ENCODE data around the gene TRIM62.
"Not testable (repeated sequence)": the region's sequence is repeated elsewhere in the genome, so short reads cannot be mapped to it uniquely, and the experiment has no call there.

Gene TRIM62

DNA sequence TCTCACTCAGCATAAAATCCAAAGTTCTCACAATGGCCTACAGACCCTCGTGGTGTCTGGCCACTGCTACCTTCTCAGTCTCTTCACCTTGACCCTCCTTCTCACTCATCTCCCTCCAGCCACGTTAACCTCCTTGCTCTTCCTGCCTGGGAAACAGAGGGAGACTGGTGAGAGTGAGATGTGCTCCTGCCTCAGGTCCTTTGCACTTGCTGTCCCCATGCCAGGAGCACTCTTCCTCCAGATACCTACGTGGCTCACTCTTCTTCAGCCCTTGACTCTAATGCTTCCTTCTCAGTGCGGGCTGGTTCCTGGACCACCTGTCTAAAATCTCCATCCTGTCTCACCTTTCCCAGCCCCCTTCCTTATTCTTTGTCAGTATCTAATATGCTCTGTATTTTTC lies 24.7 kb downstream of the TRIM62 start:
- no peak for DNase-seq

DNA sequence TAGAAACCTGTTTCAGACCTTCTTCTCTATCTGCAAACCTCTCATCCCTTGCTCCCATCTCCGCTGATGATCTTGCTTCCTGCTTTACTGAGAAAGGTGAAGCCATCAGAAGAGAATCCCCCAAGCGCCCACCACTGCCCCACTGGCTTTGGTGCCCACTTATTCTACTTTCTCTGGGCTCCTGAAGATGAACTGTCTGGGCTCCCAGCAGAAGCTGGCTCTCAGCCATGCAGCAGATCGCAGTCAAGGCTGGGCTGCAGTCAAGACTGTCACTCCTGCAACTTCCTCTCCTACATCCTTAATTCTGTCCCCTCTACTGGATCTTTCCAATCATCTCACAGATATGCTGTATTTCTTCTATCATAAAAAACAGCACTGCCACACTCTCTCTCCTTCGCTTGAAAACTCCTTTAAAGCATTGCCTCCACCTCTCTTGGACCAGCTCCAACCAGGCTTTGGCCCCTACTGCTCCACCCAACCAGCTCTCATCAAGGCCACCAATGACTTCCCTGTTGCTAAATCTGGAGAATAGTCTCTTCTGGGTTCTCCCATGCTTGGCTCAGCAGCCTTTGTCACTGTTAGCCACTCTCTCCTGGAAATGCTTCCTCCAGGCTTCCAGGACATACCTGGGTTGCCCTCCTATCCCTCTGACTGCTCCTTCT lies 25.8 kb downstream of the TRIM62 start:
- DNase-seq: peak; percentile 10

DNA sequence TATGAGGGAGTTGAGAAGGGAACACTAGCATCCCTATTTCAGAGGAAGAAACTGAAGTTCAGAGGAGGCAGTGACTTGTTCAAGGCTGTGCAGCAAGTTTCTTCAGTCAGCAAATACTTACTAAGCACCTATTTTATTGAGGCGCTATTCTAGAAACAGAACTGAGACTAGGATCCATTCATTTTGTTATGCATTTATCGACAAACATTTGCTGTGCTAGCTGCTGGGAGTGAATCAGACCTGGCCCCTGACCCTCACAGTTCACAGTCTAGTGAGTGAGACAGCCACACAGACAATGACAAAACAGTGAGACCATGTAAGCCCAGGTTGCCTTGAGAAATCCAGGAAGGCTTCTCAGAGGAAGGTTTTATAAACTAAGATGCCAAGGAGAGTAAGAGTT lies 28.2 kb downstream of the TRIM62 start:
- no peak for DNase-seq

DNA sequence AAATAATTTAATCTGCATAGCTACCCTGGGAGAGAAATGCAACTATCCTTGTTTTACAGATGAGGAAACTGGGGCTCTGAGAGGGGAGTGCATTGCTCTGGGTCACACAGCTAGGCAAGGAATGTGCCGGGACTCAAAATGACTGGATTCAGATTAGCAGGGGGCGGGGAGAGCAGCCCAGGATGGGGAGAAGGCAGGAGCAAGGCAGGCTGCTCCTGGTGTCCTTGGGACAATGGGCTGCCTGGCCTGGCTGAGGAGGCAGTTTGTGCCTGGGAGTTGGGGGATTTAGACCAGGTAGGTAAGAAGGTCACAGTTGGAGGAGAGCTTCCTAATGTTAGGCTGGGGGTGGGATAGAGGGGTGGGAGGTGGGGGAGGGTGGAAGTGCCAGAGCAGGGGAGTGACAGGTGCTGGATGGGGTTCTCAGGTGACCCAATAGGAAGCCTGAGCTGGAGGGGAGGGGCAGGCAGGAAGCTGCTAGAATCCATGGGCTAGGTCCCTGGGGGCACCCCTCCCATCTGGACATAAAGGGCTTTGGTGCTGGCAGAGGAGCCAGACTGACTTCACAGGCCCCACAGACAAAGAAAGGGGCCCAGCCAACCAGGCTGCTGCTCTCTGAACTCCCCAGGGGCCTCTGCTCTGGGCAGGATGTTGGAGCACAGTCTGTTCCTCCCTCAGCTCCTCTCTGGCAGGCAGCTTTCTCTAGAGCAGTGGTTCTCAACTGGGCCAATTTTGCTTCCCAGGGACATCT lies 29.0 kb downstream of the TRIM62 start:
- peak; percentile 70 for DNase-seq

DNA sequence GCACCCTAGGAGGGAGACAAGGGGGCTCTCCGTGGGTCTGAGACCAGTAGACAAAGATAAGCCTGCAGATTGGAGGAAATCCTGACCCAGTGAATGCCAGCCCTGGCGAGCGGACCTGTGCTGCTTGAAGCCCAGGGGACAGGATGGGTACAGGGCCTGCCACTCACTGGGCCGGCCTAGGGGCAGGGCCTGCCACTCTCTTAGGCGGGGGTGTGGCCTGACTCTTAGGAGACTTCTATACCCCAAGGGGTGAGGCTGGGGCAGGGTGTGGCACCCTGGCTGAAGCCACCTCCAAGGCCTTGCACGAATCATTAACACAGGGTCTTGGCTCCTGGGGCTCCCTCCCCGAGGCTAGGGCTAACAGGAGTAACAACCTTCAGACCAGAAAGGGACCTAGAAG lies 30.7 kb downstream of the TRIM62 start:
- DNase-seq: no peak

DNA sequence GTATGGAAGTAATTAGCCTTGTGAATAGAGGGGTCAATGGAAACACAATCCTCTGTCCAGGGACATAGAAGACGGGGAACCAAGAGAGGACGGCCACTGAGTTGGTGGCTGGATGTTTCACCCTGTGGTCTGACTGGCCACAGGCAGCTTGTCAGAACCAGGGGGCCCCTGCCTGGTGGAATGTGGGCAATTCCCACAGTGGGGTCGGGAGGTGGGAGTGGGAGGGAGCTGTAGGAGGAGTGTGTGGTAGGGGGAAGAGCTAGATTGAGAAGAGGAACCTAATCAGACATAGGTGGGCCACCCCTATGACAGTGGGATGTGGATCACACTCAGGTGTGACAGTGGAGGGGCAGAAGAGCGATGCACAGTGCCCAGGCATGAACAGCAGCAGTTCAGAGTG lies 31.3 kb downstream of the TRIM62 start:
- DNase-seq: no peak

DNA sequence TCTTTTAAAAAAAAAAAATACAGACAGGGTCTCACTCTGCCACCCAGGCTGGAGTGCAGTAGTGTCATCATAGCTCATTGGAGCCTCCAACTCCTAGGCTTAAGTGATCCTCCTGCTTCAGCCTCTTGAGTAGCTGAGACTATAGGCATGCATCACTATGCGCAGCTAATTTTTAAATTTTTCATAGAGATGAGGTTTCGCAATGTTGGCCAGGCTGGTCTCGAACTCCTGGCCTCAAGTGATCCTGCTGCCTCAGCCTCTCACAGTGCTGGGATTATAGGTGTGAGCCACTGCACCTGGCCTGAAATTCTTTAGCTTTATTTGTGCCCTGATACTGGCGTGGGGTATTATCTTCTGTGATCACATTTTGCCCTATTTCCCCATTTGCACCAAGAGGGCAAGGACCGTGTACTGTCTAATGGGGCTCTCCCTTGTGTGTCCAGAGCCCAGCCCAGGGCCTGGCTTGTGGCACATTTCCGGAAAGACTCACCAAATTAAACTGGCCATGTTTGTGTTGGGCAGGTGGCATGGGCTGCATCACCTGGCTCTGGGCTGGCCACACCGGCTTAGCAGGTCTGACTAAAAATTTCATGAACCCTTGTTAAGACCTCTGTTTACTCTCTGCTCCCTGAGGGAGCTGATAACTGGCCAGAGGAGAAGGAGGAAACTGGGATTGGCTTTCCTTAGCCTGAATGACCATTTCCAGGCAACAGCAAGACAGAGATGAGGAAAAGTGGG lies 32.2 kb downstream of the TRIM62 start:
- DNase-seq: no peak

DNA sequence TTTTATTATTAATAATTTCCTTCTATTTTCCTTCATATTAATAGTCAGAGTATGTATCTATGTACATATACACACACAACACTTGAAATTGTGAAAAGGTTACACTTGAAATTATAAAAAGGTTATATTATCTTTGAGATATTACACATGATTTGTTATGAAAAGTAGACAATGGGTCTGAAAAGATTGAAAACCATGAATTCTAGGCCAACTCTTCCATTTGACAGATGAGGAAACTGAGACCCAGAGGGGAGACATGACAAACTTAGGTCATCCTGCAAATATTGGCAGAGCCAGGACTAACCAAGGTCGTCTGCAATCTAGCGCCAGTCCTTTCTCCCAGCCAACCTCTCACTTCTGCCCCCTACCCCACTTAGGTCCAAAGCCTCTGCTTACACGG lies 33.2 kb downstream of the TRIM62 start:
- DNase-seq: no peak

DNA sequence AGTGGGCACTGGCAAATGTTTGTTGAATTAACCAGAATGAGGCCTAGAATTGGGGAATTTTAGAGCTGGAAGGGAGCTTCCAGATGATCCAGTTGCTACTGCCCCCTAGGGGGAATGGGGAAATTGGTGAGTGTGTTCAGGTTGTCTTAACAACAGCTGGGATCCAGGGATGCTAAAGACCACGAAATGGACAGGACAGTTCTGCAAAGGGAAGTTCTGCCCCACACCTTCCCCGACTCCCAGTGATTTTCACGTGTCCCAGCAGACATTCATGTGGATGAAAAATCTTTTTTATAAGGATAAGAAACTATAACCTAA lies 33.9 kb downstream of the TRIM62 start:
- no peak for DNase-seq

DNA sequence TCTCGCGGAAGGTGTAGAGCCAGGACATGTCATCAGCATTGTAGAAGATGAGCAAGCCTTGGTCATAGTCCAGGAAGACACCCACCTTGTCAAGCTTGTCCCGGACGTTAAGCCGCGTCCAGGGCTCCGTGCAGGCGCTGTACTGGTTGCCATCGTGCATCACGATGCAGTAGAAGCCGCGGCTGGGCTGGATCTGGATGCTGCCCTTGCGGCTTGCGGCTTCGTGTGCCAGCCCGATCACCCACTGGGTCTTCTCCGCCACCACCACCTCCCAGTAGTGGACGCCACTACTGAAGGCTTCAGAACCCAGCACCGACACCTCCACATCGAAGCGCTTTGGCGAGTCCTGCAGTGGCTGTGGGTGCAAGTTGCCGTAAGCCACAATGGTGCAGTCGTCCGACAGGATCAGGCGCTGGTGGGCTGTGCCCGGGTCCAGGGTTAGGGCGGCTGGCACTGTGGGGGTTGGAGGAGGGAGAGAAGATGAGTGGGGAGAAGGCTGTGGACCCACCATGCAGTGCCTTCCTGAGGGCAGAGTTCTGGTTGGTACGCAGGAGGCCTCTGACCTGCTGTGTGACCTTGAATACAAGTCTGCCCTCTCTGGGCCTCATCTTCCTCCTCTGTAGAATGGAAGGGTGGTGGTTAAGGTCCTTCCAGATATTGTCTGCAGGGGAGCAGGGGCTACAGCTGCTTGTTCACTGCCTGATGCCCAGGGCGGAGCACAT lies 34.4 kb downstream of the TRIM62 start:
- DNase-seq: no peak

DNA sequence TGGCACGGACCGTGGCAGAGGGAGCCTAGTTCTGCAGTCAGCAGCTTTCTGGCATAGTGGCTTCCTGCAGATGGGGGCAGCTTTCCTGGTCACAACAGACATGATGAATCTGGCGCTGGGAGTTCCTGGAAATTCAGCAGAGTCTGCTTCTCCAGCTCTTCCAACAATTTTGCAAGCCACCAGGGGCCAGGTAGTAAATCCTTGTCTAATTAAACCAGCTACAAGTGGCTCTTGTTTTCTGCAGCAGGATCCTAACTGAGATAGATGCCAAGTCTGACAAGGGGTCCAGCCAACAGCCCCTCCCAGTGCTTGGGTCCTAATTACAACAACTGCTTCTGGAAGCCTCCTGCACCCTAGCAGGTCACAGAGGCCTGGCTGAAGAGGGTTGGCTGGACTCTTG lies 35.8 kb downstream of the TRIM62 start:
- DNase-seq: no peak

DNA sequence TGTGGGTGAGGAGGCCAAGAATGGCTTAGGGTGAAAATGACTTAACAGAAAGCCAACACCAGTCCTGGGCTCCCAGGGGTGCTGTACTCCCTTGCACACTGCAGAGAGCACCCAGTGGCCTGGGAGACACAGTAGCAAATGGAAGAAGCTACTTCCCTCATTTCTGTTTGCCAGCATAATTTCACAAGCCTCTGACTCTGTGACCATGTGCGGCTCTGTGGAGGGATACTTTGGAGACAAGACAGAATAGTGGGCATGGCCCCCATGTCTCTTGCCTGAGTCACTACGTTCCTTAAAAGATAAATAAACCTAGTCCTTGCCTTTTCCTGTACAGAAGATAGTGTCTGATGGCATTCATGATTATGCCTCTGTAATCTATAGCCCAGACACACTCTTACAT lies 38.1 kb downstream of the TRIM62 start:
- no peak for DNase-seq

DNA sequence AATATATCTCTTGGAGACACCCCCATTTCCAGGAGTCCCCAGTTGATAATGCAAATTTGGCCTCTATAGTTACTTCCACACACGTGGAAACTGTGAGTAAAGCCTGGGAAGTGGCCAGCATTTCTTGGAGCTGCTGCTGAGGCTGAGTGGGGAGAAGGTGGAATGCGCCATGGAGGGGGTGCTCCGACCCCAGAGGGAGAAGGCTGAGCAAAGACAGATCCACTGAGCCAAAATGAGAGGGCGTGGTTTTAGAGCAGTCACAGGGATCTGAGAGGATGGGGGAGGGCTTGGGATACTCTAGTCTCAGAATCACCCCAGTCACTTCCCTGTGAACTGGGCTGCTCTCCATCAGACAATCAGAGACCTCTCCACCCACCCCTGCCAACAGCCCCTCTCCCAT lies 38.7 kb downstream of the TRIM62 start:
- no peak for DNase-seq

DNA sequence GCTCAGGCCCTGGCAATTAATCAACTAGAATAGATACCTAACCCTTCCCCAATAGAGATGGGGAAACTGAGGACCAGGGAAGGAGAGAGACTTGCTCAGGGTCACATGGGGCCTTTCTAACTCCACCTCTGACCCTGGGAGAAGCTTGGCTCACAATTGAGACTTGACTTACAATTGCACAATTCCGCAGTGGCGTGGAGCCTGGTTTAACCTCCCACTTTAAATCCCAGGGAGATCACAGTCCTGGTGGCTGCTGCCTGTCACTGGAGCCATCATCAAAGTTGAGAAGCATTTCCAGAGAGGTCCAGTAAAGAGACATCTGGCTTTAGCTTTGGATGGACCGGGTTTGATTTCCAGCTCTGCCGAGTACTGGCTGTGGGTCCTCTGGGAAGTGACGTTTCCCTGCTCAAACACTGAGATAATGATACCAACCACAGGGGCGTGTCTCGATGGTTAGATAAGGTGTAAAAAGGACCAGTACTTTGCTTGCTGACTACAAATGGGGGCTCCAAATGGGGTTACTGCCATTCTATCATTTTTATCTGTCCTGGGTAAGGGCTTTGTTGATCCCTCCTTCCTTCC lies 39.3 kb downstream of the TRIM62 start:
- DNase-seq: no peak

DNA sequence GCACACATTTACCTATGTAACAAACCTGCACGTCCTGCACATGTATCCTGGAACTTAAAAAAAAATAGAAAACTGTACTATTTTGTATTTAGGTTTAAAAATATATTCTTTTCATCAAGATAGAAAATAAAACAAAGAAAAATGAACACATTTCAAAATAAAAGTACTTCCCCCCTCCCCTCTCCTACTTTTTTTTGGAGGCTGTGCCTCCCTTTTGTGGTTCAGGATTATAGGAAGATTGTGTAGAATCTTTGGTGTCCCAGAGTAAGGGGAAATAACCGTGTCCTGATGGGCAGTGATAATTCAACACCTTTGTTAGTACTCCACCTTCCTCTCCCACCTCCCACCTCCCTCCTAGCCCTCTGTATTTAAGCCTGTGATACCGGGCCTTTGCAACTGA lies 40.1 kb downstream of the TRIM62 start:
- DNase-seq: no peak

DNA sequence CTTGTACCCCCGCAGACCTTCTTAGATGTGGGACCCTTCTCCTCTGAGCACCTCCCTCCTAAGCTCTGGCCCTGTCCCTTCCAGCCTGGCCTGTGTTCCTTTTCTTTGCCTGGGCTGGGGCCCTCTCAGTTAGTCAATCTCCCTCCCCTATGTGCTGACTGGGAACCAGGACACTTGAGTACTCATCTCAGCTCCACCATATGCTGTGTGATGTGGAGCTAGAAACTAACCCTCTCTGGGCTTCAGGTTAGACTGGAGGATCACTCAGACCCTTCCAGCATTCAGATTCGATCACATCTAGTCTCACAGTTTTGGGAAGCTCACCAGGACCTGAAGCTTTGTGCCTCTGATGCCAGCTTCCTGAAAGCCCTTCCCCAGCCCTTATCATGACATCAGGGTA lies 40.6 kb downstream of the TRIM62 start:
- no peak for DNase-seq

DNA sequence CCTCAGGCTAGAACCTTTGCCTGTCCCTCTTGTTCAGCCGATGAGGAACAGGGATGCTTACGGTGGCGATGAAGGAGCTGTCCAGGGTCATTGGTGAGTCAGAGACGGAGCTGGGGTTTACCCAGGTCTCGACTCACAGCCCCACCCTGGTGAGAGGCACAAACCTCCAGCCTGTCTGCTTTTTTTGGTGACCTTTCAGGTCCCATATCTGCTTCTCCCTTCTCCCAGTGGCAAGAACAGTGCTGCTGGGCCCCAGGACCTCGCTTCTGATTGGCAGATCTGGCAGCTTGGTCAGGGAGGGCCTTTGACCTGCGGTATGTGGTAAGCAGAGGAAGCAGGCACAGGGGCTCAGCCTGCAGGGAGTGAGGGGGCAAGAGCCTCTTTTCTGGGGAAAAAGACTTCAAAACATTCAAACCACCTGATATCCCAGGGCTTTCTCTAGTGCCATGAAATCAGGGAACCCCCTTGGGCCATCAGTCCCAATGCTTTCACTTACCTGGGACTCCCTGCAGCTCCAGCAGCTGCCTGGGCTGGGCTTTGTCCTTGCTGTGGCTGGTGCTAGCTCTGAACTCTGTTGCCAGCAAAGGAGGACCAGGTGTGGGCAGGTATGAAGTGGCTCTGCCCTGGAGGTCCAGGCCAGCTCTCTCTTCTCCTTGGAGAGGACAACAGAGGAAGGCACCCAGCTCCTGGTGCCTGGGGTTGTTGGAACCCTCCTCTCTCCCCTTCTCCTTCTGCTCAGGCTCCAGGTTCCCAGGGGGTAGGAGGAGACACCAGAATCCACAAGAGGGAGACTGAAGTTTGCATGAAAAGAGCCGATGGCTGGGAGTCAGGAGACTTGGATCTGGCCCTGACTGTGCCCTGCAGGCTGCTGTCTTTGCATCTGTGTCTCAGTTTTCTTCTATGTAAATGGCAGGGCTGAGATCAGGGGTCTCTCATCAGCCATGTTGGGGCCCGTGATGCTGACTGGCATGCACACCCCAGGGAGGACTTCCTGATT lies 41.4 kb downstream of the TRIM62 start:
- no peak for DNase-seq

DNA sequence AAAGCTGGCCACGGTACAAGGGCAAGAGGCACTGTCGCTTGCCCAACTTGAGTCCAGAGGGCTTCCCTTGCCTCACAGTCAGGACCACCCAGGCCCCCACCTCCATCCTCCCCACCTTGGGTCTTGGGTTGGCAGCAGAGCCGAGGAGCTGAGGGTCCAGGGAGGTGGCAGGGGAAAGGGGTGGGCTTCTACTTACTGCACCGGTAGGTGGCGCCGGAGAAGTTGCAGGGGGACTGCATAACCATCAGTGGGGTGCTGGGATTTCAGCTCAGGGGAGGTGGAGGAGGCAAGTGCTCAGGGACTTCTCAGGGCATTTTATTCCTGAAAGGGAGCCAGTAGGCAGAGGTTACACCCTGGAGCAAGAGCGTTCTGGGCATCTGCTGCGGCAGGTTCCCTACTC lies 44.0 kb downstream of the TRIM62 start:
- DNase-seq: no peak

DNA sequence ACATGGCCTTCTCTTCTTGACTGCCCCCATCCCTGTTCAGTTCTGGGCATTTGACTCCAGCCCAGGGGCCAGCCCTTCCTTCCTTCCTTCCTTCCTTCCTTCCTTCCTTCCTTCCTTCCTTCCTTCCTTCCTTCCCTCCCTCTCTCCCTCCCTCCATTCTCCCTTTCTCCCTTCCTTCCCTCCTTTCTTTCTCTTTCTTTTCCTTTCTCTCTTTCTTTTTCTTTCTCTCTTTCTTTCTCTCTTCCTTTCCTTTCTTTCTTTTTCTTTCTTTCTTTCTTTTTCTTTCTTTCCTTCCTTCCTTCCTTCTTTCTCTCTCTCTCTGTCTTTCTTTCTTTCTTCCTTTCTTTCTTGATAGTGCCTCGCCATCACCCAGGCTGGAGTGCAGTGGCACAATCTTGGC lies 45.8 kb downstream of the TRIM62 start:
- not testable (repeated sequence) for DNase-seq

DNA sequence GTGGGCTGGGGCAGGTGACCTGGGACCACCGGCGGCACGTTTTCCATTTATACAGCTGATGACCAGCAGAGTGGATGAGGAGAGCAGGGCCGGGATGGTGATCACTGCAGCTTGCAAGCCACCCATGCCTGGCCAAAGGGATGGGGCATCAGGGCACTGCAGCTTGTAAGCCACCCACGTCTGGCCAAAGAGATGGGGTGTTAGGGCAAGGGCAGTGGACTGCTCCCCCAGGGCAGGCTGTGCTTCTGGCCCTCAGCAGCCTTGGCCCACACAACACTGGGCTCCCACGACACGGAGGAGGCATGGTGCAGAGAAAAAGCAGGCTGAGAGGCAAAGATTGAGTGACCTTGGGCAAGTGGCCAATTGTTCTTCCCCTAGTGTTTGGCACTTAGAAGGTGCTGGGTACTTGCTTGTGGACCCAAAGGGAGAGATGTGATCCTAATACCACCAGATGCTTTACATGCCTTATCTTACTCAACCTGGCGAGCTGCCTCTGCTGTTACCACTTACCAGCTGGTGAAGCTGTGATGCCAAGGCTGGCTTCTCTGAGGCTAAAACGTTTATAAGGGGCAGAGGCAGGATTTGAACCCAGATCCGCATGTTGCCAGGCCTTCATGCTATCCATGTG lies 48.3 kb downstream of the TRIM62 start:
- no peak for DNase-seq

DNA sequence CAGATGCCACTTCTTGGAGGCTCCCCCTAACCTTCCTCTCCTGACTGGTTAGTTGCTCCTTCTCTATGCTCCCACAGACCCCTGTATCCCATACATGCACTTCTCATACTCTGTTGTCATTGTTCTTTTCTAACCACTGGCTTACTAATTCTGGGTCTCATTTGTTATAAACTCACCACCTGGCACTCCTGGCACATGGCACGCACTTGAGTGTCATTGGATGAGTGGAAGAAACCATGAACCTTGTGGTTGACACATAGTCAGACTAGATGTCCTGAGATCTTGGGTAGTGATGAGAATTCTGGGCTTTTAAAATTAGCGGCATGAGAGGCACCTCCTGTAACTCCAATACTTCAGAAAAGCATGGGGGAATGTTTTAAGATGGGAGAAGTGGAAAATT lies 49.3 kb downstream of the TRIM62 start:
- DNase-seq: no peak

DNA sequence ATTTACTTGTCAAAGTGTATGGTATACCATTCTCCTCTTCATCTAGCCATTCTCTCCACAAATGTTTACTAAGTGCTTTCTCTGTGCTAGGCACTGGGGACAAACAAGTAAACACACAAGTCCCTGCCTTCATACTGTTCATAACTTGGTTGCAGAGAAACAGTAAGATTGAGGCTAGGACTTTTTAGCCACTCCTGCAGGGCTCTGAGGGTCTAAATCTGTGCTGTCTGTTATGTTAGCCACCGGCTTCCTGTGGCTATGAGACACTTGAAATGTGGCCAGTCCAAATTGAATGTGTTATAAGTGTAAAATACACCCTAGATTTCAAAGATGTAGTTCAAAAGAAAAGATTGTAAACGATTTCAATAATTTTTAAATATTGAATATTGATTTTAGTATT lies 50.7 kb downstream of the TRIM62 start:
- no peak for DNase-seq
